Tibial nerve (tissue), 4 donors: ENCODE measurements around the gene PJVK. TPM values are rescaled to one million over a fixed set of nuclear protein-coding genes. Genes with fewer than 3 reads are reported as not detected.

Source experiments
- DNase-seq, 2 donors: peaks; one replicate each; pipeline ENCODE4 v3.0.0-alpha.2; 2019; ENCODE audit warnings: low spot score in 2 of 2
- H3K27ac ChIP-seq, 4 donors: fragments of 200-600 bp; sonication (generic) in 3 of 4; one replicate each; pipeline ENCODE4 v1.5.1; 2017 to 2019; ENCODE audit warnings: mild to moderate bottlenecking in 1 of 4
- H3K27me3 ChIP-seq, 2 donors: fragments of 200-600 bp; sonication (generic) in 1 of 2; one replicate each; pipeline versions ENCODE4 v1.5.1 to v1.6.0; 2017 to 2019
- H3K36me3 ChIP-seq, 3 donors: fragments of 200-600 bp; sonication (generic); one replicate each; pipeline ENCODE4 v1.5.1; 2018 to 2019
- H3K4me1 ChIP-seq, 4 donors: fragments of 200-600 bp; sonication (generic) in 3 of 4; one replicate each; pipeline ENCODE4 v1.5.1; 2017 to 2019
- H3K4me3 ChIP-seq, 4 donors: fragments of 200-600 bp; sonication (generic) in 3 of 4; one replicate each; pipeline ENCODE4 v1.5.1; 2017 to 2019; ENCODE audit warnings: mild to moderate bottlenecking in 1 of 4, moderate library complexity in 1 of 4
- H3K9me3 ChIP-seq, 4 donors: fragments of 200-600 bp; sonication (generic) in 3 of 4; one replicate each; pipeline ENCODE4 v1.5.1; 2017 to 2019
- EP300 ChIP-seq, 2 donors: sonication (generic); formaldehyde crosslinking; IDR thresholded peaks; one replicate each; pipeline ENCODE4 v1.6.1; 2017; ENCODE audit warnings: antibody characterized with exemption in 2 of 2, mild to moderate bottlenecking in 1 of 2
- POLR2A ChIP-seq, 2 donors: fragments of 450-650 bp; IDR thresholded peaks; one replicate each; pipeline ENCODE4 v1.6.1; 2017; ENCODE audit warnings: antibody characterized with exemption in 2 of 2, mild to moderate bottlenecking in 2 of 2, moderate library complexity in 2 of 2
- WGBS, 2 donors: methylation state at CpG; one replicate each; pipeline ENCODE4 v1.1.5; 2018; 5-methylcytosine and 5-hydroxymethylcytosine counted together
- total RNA-seq, 4 donors: library from RNA; depleted of rRNA; stranded (reverse); fragments of >200 nt; gene quantifications; one replicate each; pipeline ENCODE4 v1.1.0, GENCODE V29; 2016
- TF ChIP-seq, protein P1 (sequence below), 5 experiments: fragments of 200-600 bp in 3 of 5; fragments of 450-650 bp in 2 of 5; sonication (generic) in 3 of 5; IDR thresholded peaks; one replicate each; pipeline ENCODE4 v1.5.1; 2016 to 2019; ENCODE audit warnings: antibody characterized with exemption in 5 of 5, mild to moderate bottlenecking in 3 of 5, moderate library complexity in 2 of 5

The PJVK gene
- total RNA-seq, 4 donors from 2014 or later = 5.1 to 9.6 (median 6.8) TPM

DNA sequence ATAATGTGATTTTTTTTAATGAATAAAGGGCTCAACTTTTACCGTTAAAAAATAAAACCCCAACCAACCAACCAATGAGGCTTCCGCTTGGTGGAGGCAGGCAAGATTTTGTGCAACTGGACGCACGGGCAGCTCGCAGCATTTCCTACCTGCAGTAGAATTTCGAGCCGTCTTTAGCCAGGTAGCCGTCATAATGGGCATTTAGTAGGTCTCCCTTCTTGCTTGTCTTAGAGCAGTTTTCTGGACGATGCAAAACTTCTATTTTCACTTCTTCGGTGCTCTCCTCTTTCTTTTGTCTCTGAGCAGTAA, 26.9 kb downstream of the PJVK start:
- DNase-seq = peak in 1 of 2 donors; percentile 6
- TF ChIP-seq, protein P1, sequence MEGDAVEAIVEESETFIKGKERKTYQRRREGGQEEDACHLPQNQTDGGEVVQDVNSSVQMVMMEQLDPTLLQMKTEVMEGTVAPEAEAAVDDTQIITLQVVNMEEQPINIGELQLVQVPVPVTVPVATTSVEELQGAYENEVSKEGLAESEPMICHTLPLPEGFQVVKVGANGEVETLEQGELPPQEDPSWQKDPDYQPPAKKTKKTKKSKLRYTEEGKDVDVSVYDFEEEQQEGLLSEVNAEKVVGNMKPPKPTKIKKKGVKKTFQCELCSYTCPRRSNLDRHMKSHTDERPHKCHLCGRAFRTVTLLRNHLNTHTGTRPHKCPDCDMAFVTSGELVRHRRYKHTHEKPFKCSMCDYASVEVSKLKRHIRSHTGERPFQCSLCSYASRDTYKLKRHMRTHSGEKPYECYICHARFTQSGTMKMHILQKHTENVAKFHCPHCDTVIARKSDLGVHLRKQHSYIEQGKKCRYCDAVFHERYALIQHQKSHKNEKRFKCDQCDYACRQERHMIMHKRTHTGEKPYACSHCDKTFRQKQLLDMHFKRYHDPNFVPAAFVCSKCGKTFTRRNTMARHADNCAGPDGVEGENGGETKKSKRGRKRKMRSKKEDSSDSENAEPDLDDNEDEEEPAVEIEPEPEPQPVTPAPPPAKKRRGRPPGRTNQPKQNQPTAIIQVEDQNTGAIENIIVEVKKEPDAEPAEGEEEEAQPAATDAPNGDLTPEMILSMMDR (IDR thresholded peaks at IDR 0.05) = no peak
- TF ChIP-seq EP300 (IDR thresholded peaks at IDR 0.05) = no peak
- WGBS, 2 donors = 1% methylated on average over 10 of the region's 10 CpGs
- Histone ChIP-seq H3K4me3 (peak overlapping the region; percentile 65 to 79 (median 68)), H3K4me1 (peaks cover 0 to 52% (median 21%) of the 10 kb centered on the region in 4 donors), H3K36me3 (no peaks in the 10 kb centered on the region), H3K27me3 (no peaks in the 10 kb centered on the region), H3K9me3 (no peaks in the 10 kb centered on the region), H3K27ac (peak overlapping the region; percentile 94 to 98 (median 98))

DNA sequence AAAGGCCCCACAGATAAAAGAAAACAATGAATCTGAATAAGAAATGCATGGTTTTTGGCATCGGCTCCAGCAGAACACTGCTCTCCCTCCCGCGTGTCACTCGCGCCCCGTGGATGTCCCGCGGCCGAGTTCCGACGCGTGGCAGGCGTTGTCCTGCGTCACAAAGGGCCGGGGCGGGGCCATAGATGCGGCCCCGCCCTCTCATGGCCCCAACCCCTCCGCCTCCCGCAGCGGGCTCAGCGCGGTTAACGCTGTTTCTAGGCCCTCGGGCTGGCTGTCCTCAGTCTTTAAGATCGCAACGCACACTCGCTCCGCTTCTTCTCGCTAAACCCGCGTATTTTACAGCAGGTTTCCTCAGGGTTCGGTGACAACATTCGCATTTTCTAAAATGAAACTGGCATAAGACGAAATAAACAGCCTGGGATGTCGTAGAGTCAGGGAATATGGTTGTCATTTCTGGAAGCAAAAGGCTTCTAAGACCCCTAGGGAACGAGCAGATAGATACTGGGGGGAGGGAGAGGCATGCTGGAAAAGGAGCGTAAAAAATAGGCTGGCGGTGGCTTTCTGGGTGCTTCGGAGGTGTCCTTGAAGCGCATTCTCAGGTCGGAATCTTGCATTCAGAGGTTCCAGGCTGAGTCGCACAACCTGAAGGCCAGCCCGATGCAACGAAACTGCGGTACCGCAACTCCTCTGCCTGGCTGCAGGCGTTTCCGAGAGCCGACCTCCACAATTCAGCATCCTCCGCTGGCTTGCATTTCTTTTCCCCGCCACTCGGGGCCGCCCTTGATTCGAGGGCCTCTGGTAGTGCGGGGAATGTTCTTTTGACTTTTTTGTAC, 27.5 kb downstream of the PJVK start, which contains the start of gene FKBP7:
Gene FKBP7 (minus strand): TSS at position 162 of the 836 bp plus-strand sequence. CDS start 101 bp downstream, at position 61.
- Histone ChIP-seq H3K27ac (peak within 1 kb of the TSS; percentile 94 to 98 (median 98)), H3K4me1 (peaks cover 0 to 54% (median 21%) of the 10 kb centered on the region in 4 donors), H3K4me3 (peak within 1 kb of the TSS; percentile 65 to 79 (median 68)), H3K27me3 (no peaks in the 10 kb centered on the region), H3K9me3 (no peaks in the 10 kb centered on the region), H3K36me3 (no peaks in the 10 kb centered on the region)
- TF ChIP-seq, protein P1 (IDR thresholded peaks at IDR 0.05) = peak; percentile 51 to 72 (median 64)
- TF ChIP-seq POLR2A (IDR thresholded peaks at IDR 0.05) = peak; percentile 94 to 97
- peak; percentile 92 to 99 for TF ChIP-seq EP300 (IDR thresholded peaks at IDR 0.05)
- 2 to 4% methylated on average over 56 of the region's 56 CpGs for WGBS, 2 donors
- peak; percentile 84 to 85 for DNase-seq

GRCh38 chr2:178479275-178479616, 28.1 kb downstream of the PJVK start:
- Histone ChIP-seq H3K27me3 (no peaks in the 10 kb centered on the region), H3K27ac (peak overlapping the region; percentile 94 to 98 (median 98)), H3K36me3 (no peaks in the 10 kb centered on the region), H3K9me3 (no peaks in the 10 kb centered on the region), H3K4me1 (peaks cover 0 to 54% (median 23%) of the 10 kb centered on the region in 4 donors), H3K4me3 (peak overlapping the region; percentile 65 to 79 (median 68))
- TF ChIP-seq EP300 (IDR thresholded peaks at IDR 0.05) (no peak), POLR2A (IDR thresholded peaks at IDR 0.05) (no peak)
- TF ChIP-seq, protein P1 (IDR thresholded peaks at IDR 0.05) = no peak
- WGBS, 2 donors = 55 to 65% methylated on average over 4 of the region's 4 CpGs
- DNase-seq = no peak

GRCh38 chr2:178479758-178480226, 28.6 kb downstream of the PJVK start:
- peak overlapping the region; percentile 32 to 94 (median 76) for H3K4me3 ChIP-seq
- peaks cover 0 to 58% (median 27%) of the 10 kb centered on the region in 4 donors for H3K4me1 ChIP-seq
- H3K27me3 ChIP-seq = no peaks in the 10 kb centered on the region
- no peak for TF ChIP-seq POLR2A (IDR thresholded peaks at IDR 0.05)
- peak in 1 of 2 donors; percentile 67 for TF ChIP-seq EP300 (IDR thresholded peaks at IDR 0.05)
- H3K36me3 ChIP-seq = no peaks in the 10 kb centered on the region
- H3K27ac ChIP-seq = peak overlapping the region; percentile 94 to 98 (median 98)
- DNase-seq = peak in 1 of 2 donors; percentile 18
- 21 to 24% methylated on average over 19 of the region's 19 CpGs for WGBS, 2 donors
- no peaks in the 10 kb centered on the region for H3K9me3 ChIP-seq

DNA sequence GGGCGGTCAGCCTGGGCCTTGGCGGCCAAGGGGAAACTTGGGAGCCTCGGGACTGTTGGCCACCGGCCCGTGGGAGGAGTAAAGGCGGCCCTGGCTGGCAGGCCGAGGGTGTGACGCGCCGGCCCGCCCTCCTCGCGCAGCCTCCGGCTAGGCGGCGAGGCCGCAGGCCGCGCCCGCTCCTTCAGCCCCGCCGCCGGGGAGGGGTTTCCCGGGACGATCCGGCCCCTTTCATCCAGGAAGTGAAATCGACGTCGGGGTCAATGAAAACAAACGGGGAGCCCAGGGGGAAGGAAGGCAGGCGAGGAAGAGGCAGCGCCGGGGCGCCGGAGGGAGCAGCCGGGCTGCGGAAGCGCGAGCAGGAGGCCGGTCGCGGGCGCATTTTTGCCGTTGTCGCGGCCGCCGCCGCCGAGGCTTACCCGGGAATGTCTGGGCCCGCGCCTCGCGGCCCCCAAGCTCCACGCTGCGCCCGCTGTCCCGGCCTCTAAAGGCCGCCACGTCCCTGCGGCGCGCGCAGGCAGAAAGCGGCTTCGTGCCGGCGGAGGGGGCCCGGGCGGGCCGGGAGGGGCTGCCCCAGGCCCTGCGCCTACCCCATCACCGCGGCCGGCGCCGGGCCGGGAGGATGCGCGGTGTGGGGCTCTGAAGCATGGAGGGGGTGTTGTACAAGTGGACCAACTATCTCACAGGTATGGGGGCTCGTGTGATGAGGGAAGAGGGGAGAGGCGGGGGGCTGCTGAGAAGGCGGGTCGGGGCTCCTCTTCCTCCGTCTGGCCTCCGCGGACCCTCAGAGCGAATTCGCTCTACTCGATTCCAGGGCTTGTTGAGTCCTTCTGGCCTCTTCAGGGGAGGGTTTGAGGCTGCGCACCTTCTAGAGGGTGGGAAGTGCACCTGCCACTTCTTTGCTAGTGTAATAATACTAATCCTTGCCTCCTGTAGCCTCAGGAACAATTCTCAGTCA, 29.3 kb downstream of the PJVK start, which contains the start of gene PLEKHA3:
Gene PLEKHA3 (plus strand): TSS at position 231 of the 955 bp plus-strand sequence. CDS start 413 bp downstream, at position 644.
- Histone ChIP-seq H3K36me3 (no peaks in the 10 kb centered on the region), H3K27me3 (no peaks in the 10 kb centered on the region), H3K27ac (peak within 1 kb of the TSS; percentile 94 to 98 (median 98)), H3K4me3 (peak within 1 kb of the TSS; percentile 56 to 94 (median 76)), H3K9me3 (no peaks in the 10 kb centered on the region), H3K4me1 (peaks cover 0 to 65% (median 34%) of the 10 kb centered on the region in 4 donors)
- TF ChIP-seq, protein P1 (IDR thresholded peaks at IDR 0.05) = no peak
- TF ChIP-seq EP300 (IDR thresholded peaks at IDR 0.05) (peak in 1 of 2 donors; percentile 89), POLR2A (IDR thresholded peaks at IDR 0.05) (peak; percentile 60 to 90)
- WGBS, 2 donors = 0 to 1% methylated on average over 57 to 59 of the region's 92 CpGs
- DNase-seq = peak; percentile 92 to 96
